HFFc6 (cell line): Measurements from ENCODE around the gene INPP4B. TPM values are rescaled to one million over a fixed set of nuclear protein-coding genes. Genes with fewer than 3 reads are reported as not detected.

Source experiments
- DNase-seq: peaks from one replicate; pipeline ENCODE4 v3.0.0-alpha.2; 2018
- H3K27ac Mint-ChIP-seq: 2 replicates; pipeline ENCODE4 v1.8.0; 2020; ENCODE audit warnings: mild to moderate bottlenecking, mixed read lengths
- H3K27me3 Mint-ChIP-seq: 2 replicates; pipeline ENCODE4 v1.8.0; 2021; ENCODE audit warnings: mild to moderate bottlenecking, moderate library complexity, mixed read lengths; ENCODE audit not compliant: insufficient read depth
- H3K36me3 Mint-ChIP-seq: 2 replicates; pipeline ENCODE4 v1.8.0; 2021; ENCODE audit warnings: low read depth, mixed read lengths
- H3K4me1 Mint-ChIP-seq: 2 replicates; pipeline ENCODE4 v1.8.0; 2020; ENCODE audit warnings: low read depth, mixed read lengths
- H3K4me3 Mint-ChIP-seq: 2 replicates; pipeline ENCODE4 v1.8.0; 2020; ENCODE audit warnings: mild to moderate bottlenecking, moderate library complexity, mixed read lengths
- H3K9me3 Mint-ChIP-seq: 2 replicates; pipeline ENCODE4 v1.8.0; 2020; ENCODE audit warnings: mild to moderate bottlenecking, mixed read lengths
- total RNA-seq, 6 experiments: library from RNA; stranded (reverse); fragmentation: NEBNext Ultra II Directional; extraction: Animal tissue kit (Norgen Biotek cat#: 25700); gene quantifications; 2 replicates in 1 of 6; 3 replicates in 5 of 6; pipeline ENCODE4 v1.2.3, GENCODE V29; 2021
- TF ChIP-seq, protein P1 (sequence below): fragments of 200-600 bp; sonication (generic); IDR thresholded peaks from 2 replicates; pipeline ENCODE4 v1.5.0; 2021; ENCODE audit warnings: antibody characterized with exemption, mild to moderate bottlenecking

The INPP4B gene
- total RNA-seq, 6 experiments from 2014 or later: 36.1 to 48.9 (median 40.1) TPM

DNA sequence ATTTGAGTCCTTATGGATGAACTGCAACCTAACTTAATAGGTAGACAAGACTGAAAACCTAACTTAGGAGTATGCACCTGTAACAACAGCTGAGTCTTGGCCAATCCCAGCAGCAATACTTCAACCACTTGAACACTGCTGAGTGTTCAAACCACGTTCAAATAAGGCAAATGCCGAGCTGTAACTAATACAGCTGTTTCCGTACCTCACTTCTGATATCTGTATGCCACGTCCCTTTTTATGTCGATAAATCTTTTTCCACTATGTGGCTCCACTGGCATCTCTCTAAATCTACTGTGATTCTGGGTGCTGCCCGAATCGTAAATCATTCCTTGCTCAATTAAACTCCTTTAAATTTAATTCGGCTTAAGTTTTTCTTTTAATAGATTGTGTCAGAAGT, 459.7 kb downstream of the INPP4B start:
- TF ChIP-seq, protein P1, sequence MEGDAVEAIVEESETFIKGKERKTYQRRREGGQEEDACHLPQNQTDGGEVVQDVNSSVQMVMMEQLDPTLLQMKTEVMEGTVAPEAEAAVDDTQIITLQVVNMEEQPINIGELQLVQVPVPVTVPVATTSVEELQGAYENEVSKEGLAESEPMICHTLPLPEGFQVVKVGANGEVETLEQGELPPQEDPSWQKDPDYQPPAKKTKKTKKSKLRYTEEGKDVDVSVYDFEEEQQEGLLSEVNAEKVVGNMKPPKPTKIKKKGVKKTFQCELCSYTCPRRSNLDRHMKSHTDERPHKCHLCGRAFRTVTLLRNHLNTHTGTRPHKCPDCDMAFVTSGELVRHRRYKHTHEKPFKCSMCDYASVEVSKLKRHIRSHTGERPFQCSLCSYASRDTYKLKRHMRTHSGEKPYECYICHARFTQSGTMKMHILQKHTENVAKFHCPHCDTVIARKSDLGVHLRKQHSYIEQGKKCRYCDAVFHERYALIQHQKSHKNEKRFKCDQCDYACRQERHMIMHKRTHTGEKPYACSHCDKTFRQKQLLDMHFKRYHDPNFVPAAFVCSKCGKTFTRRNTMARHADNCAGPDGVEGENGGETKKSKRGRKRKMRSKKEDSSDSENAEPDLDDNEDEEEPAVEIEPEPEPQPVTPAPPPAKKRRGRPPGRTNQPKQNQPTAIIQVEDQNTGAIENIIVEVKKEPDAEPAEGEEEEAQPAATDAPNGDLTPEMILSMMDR: no peak
- Mint-ChIP-seq H3K36me3 (peaks cover 55% of the 10 kb centered on the region), H3K4me1 (peaks cover 41% of the 10 kb centered on the region), H3K9me3 (peaks cover 10% of the 10 kb centered on the region; the same call in 1 of the 2 replicates), H3K4me3 (no peak overlapping the region), H3K27me3 (no peaks in the 10 kb centered on the region; the same call in 1 of the 2 replicates), H3K27ac (no peak overlapping the region)
- no peak for DNase-seq

DNA sequence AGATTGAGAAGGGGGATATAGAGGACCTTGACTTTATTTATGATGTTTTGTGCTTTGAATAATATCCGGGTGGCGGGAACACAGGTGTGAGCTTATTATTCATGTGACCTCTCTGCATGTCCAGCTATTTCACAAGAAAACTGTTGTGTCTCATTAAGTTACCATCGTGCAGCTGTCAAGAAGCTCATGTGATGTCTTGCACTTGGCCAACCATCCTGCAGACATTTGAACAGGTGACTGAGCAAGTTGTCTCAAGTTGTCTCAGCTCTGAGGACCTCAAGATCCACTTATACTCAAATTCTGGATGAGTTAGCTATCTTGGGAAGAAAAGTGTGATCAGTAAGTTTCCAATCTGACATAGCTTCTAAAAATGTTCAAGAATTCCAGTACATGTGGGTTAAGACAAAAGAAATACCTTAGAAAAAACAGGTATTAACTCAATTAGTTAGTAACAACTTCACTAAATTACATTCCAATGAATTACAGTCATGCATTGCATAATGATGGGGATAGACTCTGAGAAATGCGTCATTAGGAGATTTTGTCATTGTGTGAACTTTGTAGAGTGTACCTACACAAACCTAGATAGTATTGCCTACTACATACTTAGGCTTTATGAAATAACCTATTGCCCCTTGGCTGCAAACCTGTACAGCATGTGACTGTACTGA, 462.2 kb downstream of the INPP4B start:
- no peak for DNase-seq
- Mint-ChIP-seq H3K36me3 (peaks cover 39% of the 10 kb centered on the region), H3K4me1 (peaks cover 60% of the 10 kb centered on the region), H3K9me3 (no peaks in the 10 kb centered on the region), H3K27ac (no peak overlapping the region), H3K27me3 (no peaks in the 10 kb centered on the region; the same call in 1 of the 2 replicates), H3K4me3 (no peak overlapping the region)
- TF ChIP-seq, protein P1: no peak

DNA sequence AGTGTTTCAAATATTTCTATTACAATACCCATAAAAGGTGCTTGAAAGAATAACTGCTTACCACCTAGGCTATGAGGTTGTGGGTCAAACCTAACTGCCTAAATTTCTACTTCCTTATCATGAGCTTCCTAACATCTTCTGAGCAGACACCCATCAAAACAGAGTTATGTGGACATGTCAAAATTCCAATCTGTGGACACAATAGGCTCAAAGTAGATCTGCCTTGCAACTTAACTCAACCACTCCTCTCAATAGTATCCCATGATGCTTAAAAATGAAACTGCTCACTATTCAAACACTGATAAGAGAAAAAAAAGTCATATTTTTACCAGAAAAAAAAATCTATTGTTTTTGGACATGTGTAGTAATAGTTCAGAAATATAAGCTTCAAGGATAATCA, 462.7 kb downstream of the INPP4B start:
- no peak overlapping the region; the same call in 1 of the 2 replicates for H3K27ac Mint-ChIP-seq
- peaks cover 36% of the 10 kb centered on the region for H3K36me3 Mint-ChIP-seq
- H3K4me3 Mint-ChIP-seq: no peak overlapping the region; the same call in 1 of the 2 replicates
- H3K4me1 Mint-ChIP-seq: peaks cover 66% of the 10 kb centered on the region
- TF ChIP-seq, protein P1: no peak
- no peaks in the 10 kb centered on the region; the same call in 1 of the 2 replicates for H3K27me3 Mint-ChIP-seq
- H3K9me3 Mint-ChIP-seq: no peaks in the 10 kb centered on the region
- no peak for DNase-seq

DNA sequence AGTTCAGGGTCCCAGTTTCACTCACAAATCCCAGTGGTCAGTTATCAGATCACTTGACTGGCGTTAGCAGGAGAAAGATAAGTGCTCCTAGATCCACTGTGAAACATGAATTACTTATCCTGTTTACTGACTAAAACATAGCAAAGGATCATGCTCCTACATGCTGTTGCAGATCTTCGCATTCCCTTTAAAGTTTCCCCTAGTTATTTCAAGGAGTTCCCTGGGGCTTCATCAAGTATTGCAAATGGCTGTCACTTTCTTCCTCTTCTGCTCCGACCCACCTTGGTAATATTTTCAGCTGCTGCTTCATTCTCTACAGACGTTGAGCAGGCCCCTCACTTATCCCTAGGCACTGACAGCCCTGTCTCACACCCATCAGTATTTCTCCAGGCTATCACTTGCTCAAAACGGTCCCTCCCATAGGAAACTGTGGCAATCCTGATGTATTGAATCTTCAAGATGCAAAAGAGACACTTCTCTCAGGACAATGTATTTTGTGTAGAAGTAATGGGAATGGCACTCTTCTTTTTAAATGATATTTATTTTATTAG, 466.0 kb downstream of the INPP4B start:
- Mint-ChIP-seq H3K27ac (peak overlapping the region; percentile 87), H3K4me1 (peaks cover 88% of the 10 kb centered on the region), H3K4me3 (peak overlapping the region; percentile 78; the same call in 1 of the 2 replicates), H3K36me3 (peaks cover 31% of the 10 kb centered on the region), H3K9me3 (no peaks in the 10 kb centered on the region), H3K27me3 (no peaks in the 10 kb centered on the region; the same call in 1 of the 2 replicates)
- no peak for DNase-seq
- TF ChIP-seq, protein P1: no peak

DNA sequence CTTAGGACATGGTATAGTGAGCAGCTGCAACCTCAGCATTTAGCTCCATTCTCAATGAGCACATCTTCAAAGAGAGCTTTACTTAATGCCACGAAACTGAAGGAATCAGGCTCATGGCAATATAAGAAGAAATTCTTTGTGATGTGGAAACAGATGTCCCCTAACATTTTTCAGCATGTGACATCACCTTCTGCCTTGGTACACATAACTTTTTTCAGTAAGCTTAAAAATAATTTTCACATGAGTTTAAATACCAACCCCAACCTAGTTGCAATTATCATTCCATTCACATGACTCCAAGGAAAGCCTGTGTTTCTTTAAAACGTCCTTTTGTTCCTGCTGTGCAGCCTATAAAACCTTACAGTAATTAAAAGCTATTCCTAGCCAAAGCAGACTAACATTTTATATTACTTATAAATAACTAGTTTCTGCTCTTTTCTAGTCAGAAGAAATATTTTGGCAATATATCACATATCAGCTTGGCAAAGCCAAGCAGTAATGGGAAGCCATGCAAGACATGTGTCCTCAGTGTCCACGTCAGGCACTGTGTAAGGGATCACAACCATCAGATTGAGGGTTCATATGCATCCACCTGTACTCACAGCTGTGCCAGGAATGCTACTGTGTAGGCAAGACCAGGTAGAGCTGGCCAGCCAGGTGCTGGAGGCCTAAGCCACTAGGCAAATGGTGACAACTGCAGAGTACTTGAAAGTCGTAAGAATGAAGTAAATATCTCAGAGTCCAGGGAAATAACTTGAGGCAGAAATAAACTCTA, 466.6 kb downstream of the INPP4B start:
- peaks cover 88% of the 10 kb centered on the region for H3K4me1 Mint-ChIP-seq

More for the DNA sequence above, 466.6 kb downstream of the INPP4B start:
- H3K27me3 Mint-ChIP-seq: no peaks in the 10 kb centered on the region; the same call in 1 of the 2 replicates
- peak overlapping the region; percentile 87 for H3K27ac Mint-ChIP-seq
- peak overlapping the region; percentile 78 for H3K4me3 Mint-ChIP-seq
- TF ChIP-seq, protein P1: no peak
- peak; percentile 95 for DNase-seq
- no peaks in the 10 kb centered on the region for H3K9me3 Mint-ChIP-seq
- peaks cover 31% of the 10 kb centered on the region for H3K36me3 Mint-ChIP-seq
